Measurements from ENCODE around the gene GUCA1C. TPM values are rescaled to one million over a fixed set of nuclear protein-coding genes. Genes with fewer than 3 reads are reported as not detected.

GUCA1C gene
- total and polyA plus RNA-seq, 10 of the 15 experiments (the other 5 are each of a cell fraction or from before 2014, with no cell fraction given) = not detected

GRCh38 chr3:108899530-108899929, 54.1 kb downstream of the GUCA1C start:
- WGBS (ENCODE audit: insufficient coverage, insufficient replicate concordance, low lambda C conversion rate, missing lambda C conversion rate) = 46% methylated on average over 3 of the region's 3 CpGs
- in situ Hi-C loops (cut with MboI) = no loop called here
- H3K4me1 ChIP-seq (ENCODE audit: control insufficient read depth, insufficient read depth, low read length) = no peaks in the 10 kb centered on the region
- H3K9ac ChIP-seq (ENCODE audit: control insufficient read depth, insufficient read depth, low read length) = no peak overlapping the region
- CTCF ChIA-PET = interaction anchor here (1.2 kb wide), 1 partner anchor 15 kb away, joined by 4 read pairs; no protein-coding TSS in a partner anchor
- H3K79me2 ChIP-seq (ENCODE audit: control insufficient read depth, insufficient read depth, low read length) = no peaks in the 10 kb centered on the region
- H4K20me1 ChIP-seq (ENCODE audit: control insufficient read depth, insufficient read depth) = no peaks in the 10 kb centered on the region
- RAD21 ChIA-PET (ENCODE audit: unreplicated experiment) = no interaction called here
- DNase-seq (ENCODE audit: low read depth, low spot score) (no peak), ATAC-seq (no peak), FAIRE-seq (no peak)
- intact Hi-C loops (cut with micrococcal nuclease; ENCODE audit: unreplicated experiment) = no loop called here
- H3K9me3 ChIP-seq (replicated peaks; ENCODE audit: control insufficient read depth, insufficient read depth, low read length) = no peaks in the 10 kb centered on the region
- H3K27me3 ChIP-seq (replicated peaks in 1 of 2; ENCODE audit: control insufficient read depth in 2 of 2, insufficient read depth in 2 of 2, low read length in 1 of 2) = no peaks in the 10 kb centered on the region
- no peak for TF ChIP-seq BRCA1 (IDR thresholded peaks at IDR 0.05; ENCODE audit: low read depth, low read length)
- TF ChIP-seq NBN (IDR thresholded peaks at IDR 0.05) = no peak
- no peak for TF ChIP-seq ZNF592 (IDR thresholded peaks at IDR 0.05)
- TF ChIP-seq BACH1 (IDR thresholded peaks at IDR 0.05; ENCODE audit: borderline replicate concordance) = no peak
- TF ChIP-seq RCOR1 (conservative IDR thresholded peaks at IDR 0.05; ENCODE audit: low read depth, low read length) = no peak
- no peak for TF ChIP-seq TAF1 (IDR thresholded peaks at IDR 0.05; ENCODE audit: borderline replicate concordance, low read depth, low read length)
- no peak for TF ChIP-seq ZNF274 (IDR thresholded peaks at IDR 0.05; ENCODE audit: insufficient read depth, insufficient read length)
- no peak for TF ChIP-seq BCL11A (IDR thresholded peaks at IDR 0.05; ENCODE audit: low read depth, low read length)
- no peak overlapping the region for H3K4me2 ChIP-seq (ENCODE audit: control insufficient read depth, insufficient read depth)
- no peaks in the 10 kb centered on the region for H3K36me3 ChIP-seq (ENCODE audit: control insufficient read depth in 2 of 2, insufficient read depth in 2 of 2, low read length in 1 of 2)
- SMC1A ChIA-PET (ENCODE audit: uncharacterized antibody, unreplicated experiment) = interaction anchor here (0.6 to 1.4 kb wide), 3 partner anchors 8 to 1888 kb away, joined by 3 to 4 read pairs (median 3); no protein-coding TSS in a partner anchor
- no peak overlapping the region for H2AFZ ChIP-seq (ENCODE audit: control insufficient read depth, low read depth, low read length)
- H3K27ac ChIP-seq (ENCODE audit: control insufficient read depth, insufficient read depth) = no peak overlapping the region
- no peak overlapping the region for H3K4me3 ChIP-seq
- POLR2A ChIA-PET = no interaction called here
- no TSS peak for BruUV-seq (replicated peaks)

All from GM12878 (cell line).